Loucy (cell line): ENCODE results near the gene MBD5.
A peak's percentile ranks its signal among the peaks of the same experiment; 100 is the strongest.

Experiments used
- H2AFZ ChIP-seq: fragments of 200-600 bp; sonication (generic); 2 replicates; pipeline ENCODE4 v1.6.0; 2016; ENCODE audit warnings: antibody characterized with exemption, mild to moderate bottlenecking, low read length, moderate library complexity
- H3F3A ChIP-seq: fragments of 200-600 bp; 2 replicates; pipeline ENCODE4 v1.6.0; 2016; ENCODE audit warnings: antibody characterized with exemption, low read depth, mild to moderate bottlenecking
- H3K27me3 ChIP-seq: fragments of 200-600 bp; sonication (generic); 2 replicates; pipeline ENCODE4 v1.6.1; 2014; ENCODE audit warnings: low read length, mild to moderate bottlenecking; ENCODE audit not compliant: insufficient read depth, poor library complexity, severe bottlenecking
- H3K36me3 ChIP-seq: fragments of 200-600 bp; sonication (generic); 2 replicates; pipeline ENCODE4 v1.6.1; 2016; ENCODE audit warnings: low read length; ENCODE audit not compliant: insufficient read depth
- H3K4me1 ChIP-seq: fragments of 200-600 bp; sonication (generic); 2 replicates; pipeline ENCODE4 v1.5.1; 2014; ENCODE audit warnings: low read length, mild to moderate bottlenecking; ENCODE audit not compliant: insufficient read depth, poor library complexity, severe bottlenecking
- H3K4me2 ChIP-seq: fragments of 200-600 bp; sonication (generic); 2 replicates; pipeline ENCODE4 v1.6.0; 2014; ENCODE audit warnings: antibody characterized with exemption, low read length, low read depth, mild to moderate bottlenecking; ENCODE audit not compliant: poor library complexity, severe bottlenecking
- H3K4me3 ChIP-seq: fragments of 200-600 bp; sonication (generic); 2 replicates; pipeline ENCODE4 v1.5.1; 2014; ENCODE audit warnings: low read length, mild to moderate bottlenecking, mixed read lengths; ENCODE audit not compliant: poor library complexity, severe bottlenecking
- H3K79me2 ChIP-seq: fragments of 200-600 bp; sonication (generic); 2 replicates; pipeline ENCODE4 v1.6.1; 2014; ENCODE audit warnings: low read length; ENCODE audit not compliant: insufficient read depth
- H3K9ac ChIP-seq: fragments of 200-600 bp; sonication (generic); 2 replicates; pipeline ENCODE4 v1.6.0; 2014; ENCODE audit warnings: mild to moderate bottlenecking, low read depth, low read length, moderate library complexity; ENCODE audit not compliant: poor library complexity, severe bottlenecking
- H3K9me2 ChIP-seq: fragments of 200-600 bp; sonication (generic); replicated peaks from 2 replicates; pipeline ENCODE4 v1.6.1; 2016; ENCODE audit warnings: low read depth, low read length, mixed read lengths
- H3K9me3 ChIP-seq: fragments of 200-600 bp; sonication (generic); 2 replicates; pipeline ENCODE4 v1.6.1; 2014; ENCODE audit warnings: mild to moderate bottlenecking, antibody characterized with exemption, low read length, low read depth; ENCODE audit not compliant: insufficient read depth
- H4K20me1 ChIP-seq: fragments of 200-600 bp; sonication (generic); 2 replicates; pipeline ENCODE4 v1.6.0; 2014; ENCODE audit warnings: antibody characterized with exemption, low read length, mild to moderate bottlenecking; ENCODE audit not compliant: insufficient read depth, poor library complexity, severe bottlenecking
- EZH2phosphoT487 ChIP-seq: fragments of 200-600 bp; IDR thresholded peaks from 2 replicates; pipeline ENCODE4 v1.6.1; 2018; ENCODE audit warnings: antibody characterized with exemption, mild to moderate bottlenecking, moderate library complexity, borderline replicate concordance
- TF ChIP-seq, protein P1 (sequence below): fragments of 200-600 bp; sonication (generic); conservative IDR thresholded peaks from 2 replicates; pipeline ENCODE4 v1.5.1; 2014; ENCODE audit warnings: mild to moderate bottlenecking, antibody characterized with exemption, low read length

The MBD5 gene

DNA sequence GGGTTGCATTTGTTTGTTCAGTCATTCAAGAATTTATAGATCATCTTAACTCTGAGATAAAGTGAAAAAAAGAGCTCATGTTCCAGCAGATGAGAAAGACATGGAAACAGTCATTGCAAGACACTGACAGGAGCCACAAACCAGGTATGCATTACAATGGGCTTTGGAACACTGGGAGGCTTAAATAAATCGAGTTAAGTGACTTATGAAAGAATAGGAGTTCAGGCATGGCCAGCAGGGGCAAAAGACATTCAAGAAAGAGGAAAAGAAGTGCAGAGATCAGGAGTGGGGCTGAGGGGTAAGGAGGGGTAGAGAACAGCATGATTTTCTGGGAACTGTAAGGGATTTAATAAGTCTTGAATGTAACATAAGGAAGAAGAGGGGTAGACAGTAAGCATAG, 502.4 kb downstream of the MBD5 start:
- no peak overlapping the region for H2AFZ ChIP-seq
- no peaks in the 10 kb centered on the region for H3K9me3 ChIP-seq
- no peaks in the 10 kb centered on the region for H3K36me3 ChIP-seq
- H3K4me3 ChIP-seq = no peak overlapping the region
- no peak overlapping the region for H3K4me2 ChIP-seq
- H3K9me2 ChIP-seq = no peaks in the 10 kb centered on the region
- H3F3A ChIP-seq = no peaks in the 10 kb centered on the region
- H3K4me1 ChIP-seq = peaks cover 29% of the 10 kb centered on the region
- no peaks in the 10 kb centered on the region for H3K27me3 ChIP-seq
- no peaks in the 10 kb centered on the region for H3K79me2 ChIP-seq
- no peak overlapping the region for H3K9ac ChIP-seq
- TF ChIP-seq EZH2phosphoT487 = no peak
- TF ChIP-seq, protein P1, sequence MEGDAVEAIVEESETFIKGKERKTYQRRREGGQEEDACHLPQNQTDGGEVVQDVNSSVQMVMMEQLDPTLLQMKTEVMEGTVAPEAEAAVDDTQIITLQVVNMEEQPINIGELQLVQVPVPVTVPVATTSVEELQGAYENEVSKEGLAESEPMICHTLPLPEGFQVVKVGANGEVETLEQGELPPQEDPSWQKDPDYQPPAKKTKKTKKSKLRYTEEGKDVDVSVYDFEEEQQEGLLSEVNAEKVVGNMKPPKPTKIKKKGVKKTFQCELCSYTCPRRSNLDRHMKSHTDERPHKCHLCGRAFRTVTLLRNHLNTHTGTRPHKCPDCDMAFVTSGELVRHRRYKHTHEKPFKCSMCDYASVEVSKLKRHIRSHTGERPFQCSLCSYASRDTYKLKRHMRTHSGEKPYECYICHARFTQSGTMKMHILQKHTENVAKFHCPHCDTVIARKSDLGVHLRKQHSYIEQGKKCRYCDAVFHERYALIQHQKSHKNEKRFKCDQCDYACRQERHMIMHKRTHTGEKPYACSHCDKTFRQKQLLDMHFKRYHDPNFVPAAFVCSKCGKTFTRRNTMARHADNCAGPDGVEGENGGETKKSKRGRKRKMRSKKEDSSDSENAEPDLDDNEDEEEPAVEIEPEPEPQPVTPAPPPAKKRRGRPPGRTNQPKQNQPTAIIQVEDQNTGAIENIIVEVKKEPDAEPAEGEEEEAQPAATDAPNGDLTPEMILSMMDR = no peak
- no peaks in the 10 kb centered on the region for H4K20me1 ChIP-seq

DNA sequence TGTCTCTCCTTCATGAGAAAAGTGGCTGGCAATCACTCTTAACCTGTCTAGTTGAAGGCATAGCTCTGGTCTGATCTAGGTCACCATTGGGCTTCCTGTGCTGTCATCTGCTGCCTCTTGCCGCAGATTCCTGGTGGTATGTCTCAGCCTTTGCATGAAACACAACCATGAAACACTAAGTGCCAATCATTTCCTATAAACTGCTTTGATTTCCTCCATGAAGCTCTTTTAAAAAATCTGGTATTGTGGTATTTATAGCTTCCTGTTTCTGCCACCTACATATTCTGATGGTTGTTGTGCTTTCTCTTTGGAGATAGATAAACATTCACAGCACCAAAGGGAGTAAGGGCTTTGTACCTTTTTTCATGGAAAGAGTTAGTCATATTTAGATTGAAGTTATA, 503.6 kb downstream of the MBD5 start:
- H2AFZ ChIP-seq = no peak overlapping the region
- H3F3A ChIP-seq = no peaks in the 10 kb centered on the region
- no peaks in the 10 kb centered on the region for H3K79me2 ChIP-seq
- H3K9me3 ChIP-seq = no peaks in the 10 kb centered on the region
- no peaks in the 10 kb centered on the region for H3K9me2 ChIP-seq
- H3K4me1 ChIP-seq = peaks cover 32% of the 10 kb centered on the region
- no peak overlapping the region for H3K9ac ChIP-seq
- no peak for TF ChIP-seq EZH2phosphoT487
- TF ChIP-seq, protein P1 = no peak
- no peaks in the 10 kb centered on the region for H4K20me1 ChIP-seq
- H3K27me3 ChIP-seq = no peaks in the 10 kb centered on the region
- H3K36me3 ChIP-seq = no peaks in the 10 kb centered on the region
- H3K4me3 ChIP-seq = no peak overlapping the region
- H3K4me2 ChIP-seq = peak overlapping the region; percentile 28

DNA sequence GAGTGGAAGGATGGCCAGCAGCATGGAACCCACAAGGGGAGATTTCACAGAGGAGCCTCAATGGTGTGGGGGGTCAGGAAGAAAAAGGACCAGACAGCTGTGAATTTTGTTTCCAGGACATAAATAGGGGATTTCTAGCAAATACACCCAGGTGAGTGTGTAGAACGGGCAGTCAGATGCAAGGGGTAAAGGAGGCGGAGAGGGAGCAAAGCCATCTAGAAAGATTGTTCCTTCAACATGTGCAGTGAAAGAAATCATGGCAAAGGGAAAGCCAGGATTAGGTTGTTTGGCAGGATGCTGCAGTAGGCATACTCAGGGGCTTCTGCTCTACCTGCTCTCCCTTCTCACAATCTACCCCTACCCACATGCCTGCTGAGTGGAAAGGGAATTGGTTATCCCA, 504.2 kb downstream of the MBD5 start:
- H3K4me1 ChIP-seq = peaks cover 32% of the 10 kb centered on the region
- H3K9me2 ChIP-seq = no peaks in the 10 kb centered on the region
- no peak overlapping the region for H3K4me3 ChIP-seq
- TF ChIP-seq EZH2phosphoT487 = no peak
- TF ChIP-seq, protein P1 = no peak
- H3F3A ChIP-seq = no peaks in the 10 kb centered on the region
- H3K9me3 ChIP-seq = no peaks in the 10 kb centered on the region
- H2AFZ ChIP-seq = no peak overlapping the region
- no peak overlapping the region for H3K4me2 ChIP-seq
- no peaks in the 10 kb centered on the region for H3K79me2 ChIP-seq
- H3K27me3 ChIP-seq = no peaks in the 10 kb centered on the region
- H4K20me1 ChIP-seq = no peaks in the 10 kb centered on the region
- H3K36me3 ChIP-seq = no peaks in the 10 kb centered on the region
- H3K9ac ChIP-seq = no peak overlapping the region
